Brain microvascular endothelial cell (primary cell): ENCODE measurements around the gene TBC1D4.

Source experiments
- DNase-seq: peaks from one replicate; pipeline ENCODE4 v3.0.0-alpha.2; 2020
- H3K27ac ChIP-seq: fragments of 250-450 bp; sonication (Bioruptor Pico); 2 replicates; pipeline ENCODE4 v1.5.1; 2020; ENCODE audit warnings: mild to moderate bottlenecking, moderate library complexity
- H3K27me3 ChIP-seq: fragments of 250-450 bp; sonication (Bioruptor Pico); replicated peaks from 2 replicates; pipeline ENCODE4 v1.5.1; 2020; ENCODE audit warnings: mild to moderate bottlenecking
- H3K36me3 ChIP-seq: fragments of 250-450 bp; sonication (Bioruptor Pico); replicated peaks from 2 replicates; pipeline ENCODE4 v1.5.1; 2020; ENCODE audit warnings: mild to moderate bottlenecking
- H3K4me3 ChIP-seq: 2 replicates; pipeline ENCODE4 v1.5.1; 2011; ENCODE audit warnings: low read depth, mild to moderate bottlenecking, control low read depth, low read length, moderate library complexity
- in situ Hi-C: cut with HindIII; loops from 2 replicates; pipeline ENCODE4 v1.10.0; 2017; ENCODE audit warnings: low sequenced_read_pairs, low pct_ligation_motif_present
- TF ChIP-seq, protein P1 (sequence below): IDR thresholded peaks from 2 replicates; pipeline ENCODE4 v1.5.1; 2011; ENCODE audit warnings: low read depth, mild to moderate bottlenecking, moderate library complexity, low read length, control low read depth, inconsistent platforms; ENCODE audit errors: missing control alignments

TBC1D4 gene, protein sequence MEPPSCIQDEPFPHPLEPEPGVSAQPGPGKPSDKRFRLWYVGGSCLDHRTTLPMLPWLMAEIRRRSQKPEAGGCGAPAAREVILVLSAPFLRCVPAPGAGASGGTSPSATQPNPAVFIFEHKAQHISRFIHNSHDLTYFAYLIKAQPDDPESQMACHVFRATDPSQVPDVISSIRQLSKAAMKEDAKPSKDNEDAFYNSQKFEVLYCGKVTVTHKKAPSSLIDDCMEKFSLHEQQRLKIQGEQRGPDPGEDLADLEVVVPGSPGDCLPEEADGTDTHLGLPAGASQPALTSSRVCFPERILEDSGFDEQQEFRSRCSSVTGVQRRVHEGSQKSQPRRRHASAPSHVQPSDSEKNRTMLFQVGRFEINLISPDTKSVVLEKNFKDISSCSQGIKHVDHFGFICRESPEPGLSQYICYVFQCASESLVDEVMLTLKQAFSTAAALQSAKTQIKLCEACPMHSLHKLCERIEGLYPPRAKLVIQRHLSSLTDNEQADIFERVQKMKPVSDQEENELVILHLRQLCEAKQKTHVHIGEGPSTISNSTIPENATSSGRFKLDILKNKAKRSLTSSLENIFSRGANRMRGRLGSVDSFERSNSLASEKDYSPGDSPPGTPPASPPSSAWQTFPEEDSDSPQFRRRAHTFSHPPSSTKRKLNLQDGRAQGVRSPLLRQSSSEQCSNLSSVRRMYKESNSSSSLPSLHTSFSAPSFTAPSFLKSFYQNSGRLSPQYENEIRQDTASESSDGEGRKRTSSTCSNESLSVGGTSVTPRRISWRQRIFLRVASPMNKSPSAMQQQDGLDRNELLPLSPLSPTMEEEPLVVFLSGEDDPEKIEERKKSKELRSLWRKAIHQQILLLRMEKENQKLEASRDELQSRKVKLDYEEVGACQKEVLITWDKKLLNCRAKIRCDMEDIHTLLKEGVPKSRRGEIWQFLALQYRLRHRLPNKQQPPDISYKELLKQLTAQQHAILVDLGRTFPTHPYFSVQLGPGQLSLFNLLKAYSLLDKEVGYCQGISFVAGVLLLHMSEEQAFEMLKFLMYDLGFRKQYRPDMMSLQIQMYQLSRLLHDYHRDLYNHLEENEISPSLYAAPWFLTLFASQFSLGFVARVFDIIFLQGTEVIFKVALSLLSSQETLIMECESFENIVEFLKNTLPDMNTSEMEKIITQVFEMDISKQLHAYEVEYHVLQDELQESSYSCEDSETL (N-terminal part only)

GRCh38 chr13:75482070-75482819 is at the start of gene TBC1D4:
Gene TBC1D4, minus strand, starts transcription at chr13:75482169. Its CDS starts 402 bp downstream, at chr13:75481767.
- H3K27ac ChIP-seq, result peak within 1 kb of the TSS; percentile 52
- H3K4me3 ChIP-seq, result peak within 1 kb of the TSS; percentile 76
- TF ChIP-seq, protein P1, sequence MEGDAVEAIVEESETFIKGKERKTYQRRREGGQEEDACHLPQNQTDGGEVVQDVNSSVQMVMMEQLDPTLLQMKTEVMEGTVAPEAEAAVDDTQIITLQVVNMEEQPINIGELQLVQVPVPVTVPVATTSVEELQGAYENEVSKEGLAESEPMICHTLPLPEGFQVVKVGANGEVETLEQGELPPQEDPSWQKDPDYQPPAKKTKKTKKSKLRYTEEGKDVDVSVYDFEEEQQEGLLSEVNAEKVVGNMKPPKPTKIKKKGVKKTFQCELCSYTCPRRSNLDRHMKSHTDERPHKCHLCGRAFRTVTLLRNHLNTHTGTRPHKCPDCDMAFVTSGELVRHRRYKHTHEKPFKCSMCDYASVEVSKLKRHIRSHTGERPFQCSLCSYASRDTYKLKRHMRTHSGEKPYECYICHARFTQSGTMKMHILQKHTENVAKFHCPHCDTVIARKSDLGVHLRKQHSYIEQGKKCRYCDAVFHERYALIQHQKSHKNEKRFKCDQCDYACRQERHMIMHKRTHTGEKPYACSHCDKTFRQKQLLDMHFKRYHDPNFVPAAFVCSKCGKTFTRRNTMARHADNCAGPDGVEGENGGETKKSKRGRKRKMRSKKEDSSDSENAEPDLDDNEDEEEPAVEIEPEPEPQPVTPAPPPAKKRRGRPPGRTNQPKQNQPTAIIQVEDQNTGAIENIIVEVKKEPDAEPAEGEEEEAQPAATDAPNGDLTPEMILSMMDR, result peak; percentile 88
- in situ Hi-C loops, result no loop called here
- peak; percentile 82 for DNase-seq
- H3K36me3 ChIP-seq, result no peaks in the 10 kb centered on the region
- H3K27me3 ChIP-seq, result no peaks in the 10 kb centered on the region

GRCh38 chr13:75530549-75530961 is 48.6 kb upstream of the TBC1D4 start:
- TF ChIP-seq, protein P1, result no peak
- peaks cover 8% of the 10 kb centered on the region for H3K36me3 ChIP-seq
- in situ Hi-C loops, result no loop called here
- no peak for DNase-seq
- no peaks in the 10 kb centered on the region for H3K27me3 ChIP-seq
- no peak overlapping the region for H3K4me3 ChIP-seq
- H3K27ac ChIP-seq, result no peak overlapping the region

- TF ChIP-seq, protein P1, result no peak
Observed at GRCh38 chr13:75521956-75522355, 40.0 kb upstream of the TBC1D4 start.

GRCh38 chr13:75518439-75519088 is 36.6 kb upstream of the TBC1D4 start:
- Histone ChIP-seq H3K27ac (no peak overlapping the region), H3K36me3 (no peaks in the 10 kb centered on the region), H3K27me3 (no peaks in the 10 kb centered on the region), H3K4me3 (no peak overlapping the region)
- in situ Hi-C loops, result no loop called here
- no peak for DNase-seq
- TF ChIP-seq, protein P1, result no peak

More at GRCh38 chr13:75521956-75522355, 40.0 kb upstream of the TBC1D4 start:
- Histone ChIP-seq H3K27me3 (no peaks in the 10 kb centered on the region), H3K36me3 (no peaks in the 10 kb centered on the region), H3K4me3 (no peak overlapping the region), H3K27ac (no peak overlapping the region)
- in situ Hi-C loops, result no loop called here
- DNase-seq, result no peak
